ENCODE results near the gene OPALIN. TPM values are rescaled to one million over a fixed set of nuclear protein-coding genes. Genes with fewer than 3 reads are reported as not detected.

OPALIN gene
- total and polyA plus RNA-seq, 11 donors: 0.16 TPM; not detected in 10

- ATAC-seq (no peak), DNase-seq (no peak)
- 72 to 77% (median 74%) methylated on average over 2 of the region's 2 CpGs for WGBS, 4 donors
- Histone ChIP-seq H3K27me3 (no peaks in the 10 kb centered on the region), H3K4me1 (peaks cover 0 to 17% (median 5%) of the 10 kb centered on the region in 12 donors), H3K9me3 (no peaks in the 10 kb centered on the region), H3K4me3 (no peak overlapping the region), H3K36me3 (no peaks in the 10 kb centered on the region), H3K27ac (no peak overlapping the region)
- intact Hi-C loops (cut with DNase I): no loop called here
- TF ChIP-seq, protein P1, sequence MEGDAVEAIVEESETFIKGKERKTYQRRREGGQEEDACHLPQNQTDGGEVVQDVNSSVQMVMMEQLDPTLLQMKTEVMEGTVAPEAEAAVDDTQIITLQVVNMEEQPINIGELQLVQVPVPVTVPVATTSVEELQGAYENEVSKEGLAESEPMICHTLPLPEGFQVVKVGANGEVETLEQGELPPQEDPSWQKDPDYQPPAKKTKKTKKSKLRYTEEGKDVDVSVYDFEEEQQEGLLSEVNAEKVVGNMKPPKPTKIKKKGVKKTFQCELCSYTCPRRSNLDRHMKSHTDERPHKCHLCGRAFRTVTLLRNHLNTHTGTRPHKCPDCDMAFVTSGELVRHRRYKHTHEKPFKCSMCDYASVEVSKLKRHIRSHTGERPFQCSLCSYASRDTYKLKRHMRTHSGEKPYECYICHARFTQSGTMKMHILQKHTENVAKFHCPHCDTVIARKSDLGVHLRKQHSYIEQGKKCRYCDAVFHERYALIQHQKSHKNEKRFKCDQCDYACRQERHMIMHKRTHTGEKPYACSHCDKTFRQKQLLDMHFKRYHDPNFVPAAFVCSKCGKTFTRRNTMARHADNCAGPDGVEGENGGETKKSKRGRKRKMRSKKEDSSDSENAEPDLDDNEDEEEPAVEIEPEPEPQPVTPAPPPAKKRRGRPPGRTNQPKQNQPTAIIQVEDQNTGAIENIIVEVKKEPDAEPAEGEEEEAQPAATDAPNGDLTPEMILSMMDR (IDR thresholded peaks at IDR 0.05): no peak
- TF ChIP-seq POLR2A (IDR thresholded peaks at IDR 0.05): no peak
These were observed 28.4 kb upstream of the OPALIN start for GRCh38 chr10:96387161-96387560.

GRCh38 chr10:96384506-96384905 lies 25.7 kb upstream of the OPALIN start:
- no peaks in the 10 kb centered on the region for H3K9me3 ChIP-seq
- 75 to 80% (median 78%) methylated on average over 23 to 25 of the region's 25 CpGs for WGBS, 4 donors
- TF ChIP-seq, protein P1 (IDR thresholded peaks at IDR 0.05): no peak
- TF ChIP-seq POLR2A (IDR thresholded peaks at IDR 0.05): no peak
- intact Hi-C loops (cut with DNase I): no loop called here
- no peak overlapping the region for H3K27ac ChIP-seq
- ATAC-seq (no peak), DNase-seq (no peak)
- H3K4me1 ChIP-seq: peaks cover 0 to 3% (median 0%) of the 10 kb centered on the region in 12 donors
- no peaks in the 10 kb centered on the region for H3K36me3 ChIP-seq
- no peaks in the 10 kb centered on the region for H3K27me3 ChIP-seq
- no peak overlapping the region for H3K4me3 ChIP-seq

DNA sequence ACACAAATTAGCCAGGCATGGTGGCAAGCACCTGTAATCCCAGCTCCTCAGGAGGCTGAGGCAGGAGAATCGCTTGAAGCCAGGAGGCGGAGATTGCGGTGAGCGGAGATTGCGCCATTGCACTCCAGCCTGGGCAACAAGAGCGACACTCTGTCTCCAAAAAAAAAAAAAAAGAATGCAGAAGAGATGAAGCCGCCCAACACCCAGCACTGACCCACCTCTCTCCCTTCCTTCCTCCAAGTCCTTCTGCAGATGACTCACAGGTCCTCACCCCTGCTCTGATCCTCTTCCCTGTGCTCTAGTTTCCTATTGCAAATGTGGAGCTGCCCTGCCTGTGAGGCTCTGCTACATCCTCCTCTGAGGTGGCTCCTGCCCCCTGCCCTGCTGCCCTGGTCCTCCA lies 22.0 kb upstream of the OPALIN start:
- no peak for TF ChIP-seq POLR2A (IDR thresholded peaks at IDR 0.05)
- TF ChIP-seq, protein P1 (IDR thresholded peaks at IDR 0.05): no peak
- intact Hi-C loops (cut with DNase I): no loop called here
- no peaks in the 10 kb centered on the region for H3K9me3 ChIP-seq
- peak in 3 of 4 donors; percentile 27 to 49 (median 29) for ATAC-seq
- H3K36me3 ChIP-seq: no peaks in the 10 kb centered on the region
- H3K27me3 ChIP-seq: no peaks in the 10 kb centered on the region
- no peak overlapping the region for H3K27ac ChIP-seq
- 86 to 92% (median 90%) methylated on average over 7 of the region's 7 CpGs for WGBS, 4 donors
- no peak for DNase-seq
- peaks cover 0 to 20% (median 7%) of the 10 kb centered on the region in 12 donors for H3K4me1 ChIP-seq
- no peak overlapping the region for H3K4me3 ChIP-seq

- ATAC-seq: no peak
These were observed 21.0 kb upstream of the OPALIN start for GRCh38 chr10:96379758-96380157.

More at GRCh38 chr10:96379758-96380157, 21.0 kb upstream of the OPALIN start:
- no peak for DNase-seq
- no peaks in the 10 kb centered on the region for H3K36me3 ChIP-seq
- H3K4me3 ChIP-seq: no peak overlapping the region
- no peaks in the 10 kb centered on the region for H3K27me3 ChIP-seq
- H3K4me1 ChIP-seq: peaks cover 0 to 27% (median 9%) of the 10 kb centered on the region in 12 donors
- intact Hi-C loops (cut with DNase I): loop anchor here in 8 of 10 donors (5.0 to 10.0 kb wide), 9 partner anchors 133 to 655 kb away; partner anchors contain the start of genes TLL2 (in 5 of the 8) and LCOR (in 4 of the 8)
- H3K27ac ChIP-seq: no peak overlapping the region
- no peaks in the 10 kb centered on the region for H3K9me3 ChIP-seq
- TF ChIP-seq POLR2A (IDR thresholded peaks at IDR 0.05): no peak
- TF ChIP-seq, protein P1 (IDR thresholded peaks at IDR 0.05): no peak
- 59 to 73% (median 63%) methylated on average over 8 of the region's 8 CpGs for WGBS, 4 donors

Data from heart left ventricle (tissue), 16 donors.